Endothelial cell of umbilical vein (primary cell): ENCODE results near the gene ZWINT. TPM values are rescaled to one million over a fixed set of nuclear protein-coding genes. Genes with fewer than 3 reads are reported as not detected.
A peak's percentile ranks its signal among the peaks of the same experiment; 100 is the strongest.

Source experiments
- BruUV-seq: library from RNA; stranded (reverse); fragments of 400-500 nt; replicated peaks from 2 replicates; lab custom pipeline; 2021; lab: Mats Ljungman, UMichigan
- CTCF ChIA-PET: fragments of 300-600, 350-600 bp; sonication (Branson Sonifier 250); formaldehyde crosslinking; loops from one replicate; lab custom pipeline; 2021; ENCODE audit warnings: antibody characterized with exemption, inconsistent platforms; lab: Charles Lee
- POLR2A ChIA-PET: fragments of 300-600, 350-600 bp; sonication (Branson Sonifier 250); formaldehyde crosslinking; loops from one replicate; lab custom pipeline; 2021; ENCODE audit warnings: antibody characterized with exemption, inconsistent platforms; lab: Charles Lee
- DNase-seq: peaks from one replicate; pipeline ENCODE4 v3.0.0-alpha.2; 2011; ENCODE audit warnings: low read depth, low spot score
- FAIRE-seq: peaks from 2 replicates; lab custom pipeline; 2011; peaks lifted over from hg19 to GRCh38; lab: Jason Lieb, UNC
- H2AFZ ChIP-seq: 2 replicates; pipeline ENCODE4 v1.6.0; 2012; ENCODE audit warnings: low read depth, low read length, control low read depth, inconsistent platforms
- H3K27ac ChIP-seq: 2 replicates; pipeline ENCODE4 v1.5.1; 2011; ENCODE audit warnings: low read depth, mild to moderate bottlenecking, control low read depth, low read length, moderate library complexity; ENCODE audit not compliant: insufficient read depth
- H3K27me3 ChIP-seq, 2 experiments: 2 replicates each; pipeline versions ENCODE4 v1.6.0 to v1.6.1; 2011; ENCODE audit warnings: low read length in 2 of 2, mixed read lengths in 1 of 2; ENCODE audit not compliant: control insufficient read depth in 2 of 2, insufficient read depth in 2 of 2
- H3K36me3 ChIP-seq, 2 experiments: 2 replicates in 1 of 2; 3 replicates in 1 of 2; pipeline ENCODE4 v1.5.1; 2011; ENCODE audit warnings: low read length in 2 of 2, mild to moderate bottlenecking in 1 of 2, moderate library complexity in 1 of 2; ENCODE audit not compliant: control insufficient read depth in 2 of 2, insufficient read depth in 2 of 2; ENCODE audit errors: extremely low read depth in 1 of 2
- H3K4me1 ChIP-seq: 3 replicates; pipeline ENCODE4 v1.5.1; 2011; ENCODE audit warnings: mild to moderate bottlenecking, low read length; ENCODE audit not compliant: control insufficient read depth, insufficient read depth; ENCODE audit errors: extremely low read depth
- H3K4me2 ChIP-seq: 2 replicates; pipeline ENCODE4 v1.6.1; 2011; ENCODE audit warnings: low read length, control low read depth, mixed read lengths; ENCODE audit not compliant: insufficient read depth
- H3K4me3 ChIP-seq, 3 experiments: fragments of 200-600 bp in 1 of 3; sonication (generic), shearing (Covaris generic) in 1 of 3; replicated peaks in 1 of 3; 2 replicates each; pipeline ENCODE4 v1.5.1; 2011 to 2016; ENCODE audit warnings: control low read depth in 3 of 3, low read length in 3 of 3, mild to moderate bottlenecking in 2 of 3, inconsistent platforms in 1 of 3, low read depth in 1 of 3, moderate library complexity in 1 of 3; ENCODE audit not compliant: insufficient read depth in 1 of 3
- H3K79me2 ChIP-seq: 2 replicates; pipeline ENCODE4 v1.6.0; 2012; ENCODE audit warnings: low read length, inconsistent platforms; ENCODE audit not compliant: control insufficient read depth, insufficient read depth
- H3K9ac ChIP-seq: replicated peaks from 2 replicates; pipeline ENCODE3; 2011; ENCODE audit warnings: low read length, control low read depth; ENCODE audit not compliant: insufficient read depth; ENCODE audit errors: extremely low read depth
- H3K9me1 ChIP-seq: replicated peaks from 3 replicates; pipeline ENCODE4 v1.6.0; 2011; ENCODE audit warnings: mild to moderate bottlenecking, low read length; ENCODE audit not compliant: control insufficient read depth, insufficient read depth; ENCODE audit errors: extremely low read depth
- H3K9me3 ChIP-seq: replicated peaks from 2 replicates; pipeline ENCODE4 v1.5.1; 2012; ENCODE audit warnings: low read length, inconsistent platforms; ENCODE audit not compliant: control insufficient read depth, insufficient read depth
- H4K20me1 ChIP-seq: replicated peaks from 2 replicates; pipeline ENCODE3; 2011; ENCODE audit warnings: mild to moderate bottlenecking, low read length; ENCODE audit not compliant: control insufficient read depth, insufficient read depth; ENCODE audit errors: extremely low read depth
- CTCF ChIP-seq, 2 donors: IDR thresholded peaks; 1 replicate in 1 of 2; 2 replicates in 1 of 2; pipeline ENCODE4 v1.5.1; 2011; ENCODE audit warnings: low read length in 2 of 2, mild to moderate bottlenecking in 2 of 2, moderate library complexity in 2 of 2, control low read depth in 1 of 2, inconsistent platforms in 1 of 2, low read depth in 1 of 2; ENCODE audit not compliant: insufficient read depth in 1 of 2; ENCODE audit errors: extremely low read depth in 1 of 2
- EZH2 ChIP-seq: IDR thresholded peaks from 2 replicates; pipeline ENCODE4 v1.6.1; 2012; ENCODE audit warnings: borderline replicate concordance, low read depth, mild to moderate bottlenecking, moderate library complexity, low read length, inconsistent platforms; ENCODE audit not compliant: severe bottlenecking
- FOS ChIP-seq: IDR thresholded peaks from 2 replicates; pipeline ENCODE4 v1.6.1; 2011; ENCODE audit warnings: mild to moderate bottlenecking, low read length, moderate library complexity, borderline replicate concordance; ENCODE audit not compliant: insufficient read depth
- GATA2 ChIP-seq: IDR thresholded peaks from 2 replicates; pipeline ENCODE4 v1.7.0; 2011; ENCODE audit warnings: low read depth, mild to moderate bottlenecking, moderate library complexity, mixed read lengths, low read length; ENCODE audit not compliant: insufficient read length, insufficient read depth
- JUN ChIP-seq: IDR thresholded peaks from 2 replicates; pipeline ENCODE4 v1.6.1; 2011; ENCODE audit warnings: borderline replicate concordance, low read depth; ENCODE audit not compliant: insufficient read length, insufficient read depth
- MAX ChIP-seq: IDR thresholded peaks from 2 replicates; pipeline ENCODE4 v1.6.1; 2011; ENCODE audit not compliant: insufficient read depth, insufficient read length
- MYC ChIP-seq: IDR thresholded peaks from one replicate; pipeline ENCODE4 v1.6.1; 2011; ENCODE audit warnings: mild to moderate bottlenecking, low read depth, low read length
- POLR2A ChIP-seq: IDR thresholded peaks from 2 replicates; pipeline ENCODE4 v1.6.1; 2012; ENCODE audit warnings: low read depth, mild to moderate bottlenecking, control low read depth, low read length
- POLR2AphosphoS5 ChIP-seq: IDR thresholded peaks from 2 replicates; pipeline ENCODE4 v1.6.1; 2012; ENCODE audit warnings: low read depth, mild to moderate bottlenecking, control low read depth, low read length, moderate library complexity; ENCODE audit not compliant: insufficient read depth
- dilution Hi-C: fragments of 300-500 bp; cut with MboI; formaldehyde crosslinking; loops from one replicate; pipeline ENCODE4 v1.15.0; 2019; ENCODE audit warnings: low sequenced_read_pairs; ENCODE audit not compliant: extremely low pct_ligation_motif_present
- intact Hi-C: fragments of 100-400 bp; cut with micrococcal nuclease; formaldehyde crosslinking; loops from one replicate; pipeline ENCODE4 v1.10.0; 2022
- polyA plus RNA-seq, 4 experiments: library from polyadenylated mRNA; depleted of rRNA in 3 of 4; stranded (reverse) in 3 of 4; unstranded in 1 of 4; fragments of >200 nt; gene quantifications; 2 replicates each; pipeline versions ENCODE4 v1.2.1 to v1.2.3, GENCODE V29; 2011 to 2012; ENCODE audit warnings: missing spikeins in 1 of 4
- total RNA-seq: library from RNA; stranded (reverse); gene quantifications from 2 replicates; pipeline ENCODE4 v1.2.3, GENCODE V29; 2021

ZWINT gene
- total and polyA plus RNA-seq, 2 donors (not counting 3 experiments of a cell fraction or from before 2014, with no cell fraction given): 42.8 to 69.6 TPM

- H3K27me3 ChIP-seq: no peaks in the 10 kb centered on the region
- no peak overlapping the region for H3K4me3 ChIP-seq
- no peaks in the 10 kb centered on the region for H3K9me1 ChIP-seq
- H3K36me3 ChIP-seq: no peaks in the 10 kb centered on the region
- no peak overlapping the region for H3K4me2 ChIP-seq
- peaks cover 8% of the 10 kb centered on the region for H3K4me1 ChIP-seq
- no peaks in the 10 kb centered on the region for H3K9me3 ChIP-seq
- H3K9ac ChIP-seq: no peak overlapping the region
- intact Hi-C loops: no loop called here
- DNase-seq (peak; percentile 18), FAIRE-seq (no peak)
- POLR2A ChIA-PET: no interaction called here
- no peaks in the 10 kb centered on the region for H3K79me2 ChIP-seq
- no peak overlapping the region for H3K27ac ChIP-seq
- dilution Hi-C loops: no loop called here
- no TSS peak for BruUV-seq
- peak; percentile 47 for TF ChIP-seq GATA2
- no peak for TF ChIP-seq POLR2AphosphoS5
- no peak for TF ChIP-seq MAX
- H2AFZ ChIP-seq: no peak overlapping the region
- CTCF ChIA-PET: no interaction called here
- no peaks in the 10 kb centered on the region for H4K20me1 ChIP-seq
These were observed 14.1 kb downstream of the ZWINT start for GRCh38 chr10:56346845-56347415.

GRCh38 chr10:56341612-56342011, 19.4 kb downstream of the ZWINT start:
- Histone ChIP-seq H3K79me2 (no peaks in the 10 kb centered on the region), H3K9me1 (no peaks in the 10 kb centered on the region), H3K9ac (no peak overlapping the region), H4K20me1 (no peaks in the 10 kb centered on the region), H3K27me3 (no peaks in the 10 kb centered on the region), H3K4me2 (no peak overlapping the region), H3K27ac (no peak overlapping the region), H3K9me3 (no peaks in the 10 kb centered on the region), H3K36me3 (no peaks in the 10 kb centered on the region), H3K4me3 (no peak overlapping the region), H2AFZ (no peak overlapping the region), H3K4me1 (peaks cover under 1% of the 10 kb centered on the region)
- DNase-seq: no peak
- dilution Hi-C loops (no loop called here), intact Hi-C loops (no loop called here)
- CTCF ChIA-PET: no interaction called here
- FAIRE-seq: no peak
- TF ChIP-seq POLR2A (no peak), JUN (no peak), POLR2AphosphoS5 (no peak), FOS (no peak), MYC (no peak), CTCF (IDR thresholded peaks at IDR 0.05; ENCODE audit: extremely low read depth in 1 of 2, insufficient read depth in 1 of 2, low read depth in 1 of 2, low read length in 2 of 2) (no peak), MAX (no peak), EZH2 (no peak), GATA2 (no peak)
- POLR2A ChIA-PET: no interaction called here
- no TSS peak for BruUV-seq
